IMR-90 (cell line): ENCODE measurements around the gene TUBGCP3. TPM values are rescaled to one million over a fixed set of nuclear protein-coding genes. Genes with fewer than 3 reads are reported as not detected.

Source experiments
- ATAC-seq: fragments of 200-7000 bp; cut with Tn5 transposase; 2 replicates; pipeline ENCODE4 v1.9.1; 2020; ENCODE audit warnings: low read depth, mild to moderate bottlenecking, moderate library complexity
- BruUV-seq: library from RNA; stranded (reverse); fragments of 400-500 nt; replicated peaks from 2 replicates; lab custom pipeline; 2021; lab: Mats Ljungman, UMichigan
- CTCF ChIA-PET: fragments of 300-600 bp; formaldehyde crosslinking; extraction: SDS; loops from one replicate; lab custom pipeline; 2021; ENCODE audit warnings: antibody characterized with exemption; lab: Yijun Ruan, JAX
- POLR2A ChIA-PET: fragments of 300-600 bp; sonication (Branson Sonifier 250); formaldehyde crosslinking; loops from one replicate; lab custom pipeline; 2022; ENCODE audit warnings: antibody characterized with exemption; ENCODE audit not compliant: unreplicated experiment; lab: Charles Lee
- DNase-seq: peaks from one replicate; pipeline ENCODE4 v3.0.0; 2013
- H2AFZ ChIP-seq: replicated peaks from 2 replicates; pipeline ENCODE3; 2013; ENCODE audit warnings: low read length, mild to moderate bottlenecking; ENCODE audit not compliant: poor library complexity
- H2AK5ac ChIP-seq: 2 replicates; pipeline ENCODE4 v1.6.1; 2013; ENCODE audit warnings: low read depth, low read length, inconsistent platforms
- H2AK9ac ChIP-seq: replicated peaks from 2 replicates; pipeline ENCODE3; 2013; ENCODE audit warnings: mild to moderate bottlenecking, low read depth, low read length, moderate library complexity; ENCODE audit not compliant: poor library complexity
- H2BK120ac ChIP-seq: 2 replicates; pipeline ENCODE4 v1.6.1; 2013; ENCODE audit warnings: low read depth, low read length, inconsistent platforms
- H2BK15ac ChIP-seq: 3 replicates; pipeline ENCODE4 v1.6.1; 2013; ENCODE audit warnings: low read depth, low read length, inconsistent platforms
- H2BK20ac ChIP-seq: 2 replicates; pipeline ENCODE4 v1.6.1; 2013; ENCODE audit warnings: low read depth, mild to moderate bottlenecking, inconsistent platforms, low read length, moderate library complexity
- H2BK5ac ChIP-seq: 2 replicates; pipeline ENCODE4 v1.6.1; 2013; ENCODE audit warnings: mild to moderate bottlenecking, low read depth, low read length, inconsistent platforms; ENCODE audit not compliant: poor library complexity, severe bottlenecking
- H3K14ac ChIP-seq: replicated peaks from 2 replicates; pipeline ENCODE4 v1.6.1; 2013; ENCODE audit warnings: low read depth, low read length, inconsistent platforms
- H3K18ac ChIP-seq: 2 replicates; pipeline ENCODE4 v1.6.1; 2013; ENCODE audit warnings: low read depth, low read length, control low read depth
- H3K23ac ChIP-seq: 2 replicates; pipeline ENCODE4 v1.6.1; 2013; ENCODE audit warnings: low read depth, low read length, inconsistent platforms
- H3K27ac ChIP-seq: 2 replicates; pipeline ENCODE4 v1.5.1; 2013; ENCODE audit warnings: mild to moderate bottlenecking, control low read depth, low read length; ENCODE audit not compliant: insufficient read depth
- H3K27me3 ChIP-seq: 2 replicates; pipeline ENCODE4 v1.6.1; 2013; ENCODE audit warnings: low read length; ENCODE audit not compliant: control insufficient read depth, insufficient read depth
- H3K36me3 ChIP-seq: 2 replicates; pipeline ENCODE4 v1.6.1; 2013; ENCODE audit warnings: low read length, mixed read lengths; ENCODE audit not compliant: control insufficient read depth, insufficient read depth
- H3K4ac ChIP-seq: 2 replicates; pipeline ENCODE4 v1.6.1; 2013; ENCODE audit warnings: low read depth, low read length, inconsistent platforms
- H3K4me1 ChIP-seq: 2 replicates; pipeline ENCODE4 v1.6.1; 2013; ENCODE audit warnings: low read length, mixed read lengths; ENCODE audit not compliant: control insufficient read depth, insufficient read depth
- H3K4me2 ChIP-seq: 2 replicates; pipeline ENCODE4 v1.6.1; 2013; ENCODE audit warnings: low read depth, mild to moderate bottlenecking, control low read depth, low read length, moderate library complexity
- H3K4me3 ChIP-seq: 2 replicates; pipeline ENCODE4 v1.5.1; 2013; ENCODE audit warnings: low read depth, mild to moderate bottlenecking, control low read depth, low read length, moderate library complexity; ENCODE audit not compliant: insufficient read depth
- H3K56ac ChIP-seq: 2 replicates; pipeline ENCODE4 v1.6.1; 2013; ENCODE audit warnings: low read length, inconsistent platforms; ENCODE audit not compliant: insufficient read depth; ENCODE audit errors: extremely low read depth
- H3K79me1 ChIP-seq, 2 experiments: 2 replicates each; pipeline ENCODE4 v1.6.1; 2013; ENCODE audit warnings: low read length in 2 of 2, inconsistent platforms in 1 of 2, low read depth in 1 of 2
- H3K9ac ChIP-seq: 2 replicates; pipeline ENCODE4 v1.6.1; 2013; ENCODE audit warnings: low read depth, low read length, control low read depth
- H3K9me1 ChIP-seq: 2 replicates; pipeline ENCODE4 v1.6.1; 2013; ENCODE audit warnings: low read length, inconsistent platforms; ENCODE audit not compliant: insufficient read depth
- H3K9me3 ChIP-seq: 2 replicates; pipeline ENCODE4 v1.6.1; 2013; ENCODE audit warnings: low read length; ENCODE audit not compliant: control insufficient read depth, insufficient read depth
- H4K20me1 ChIP-seq: 2 replicates; pipeline ENCODE4 v1.6.1; 2013; ENCODE audit warnings: low read length, inconsistent platforms; ENCODE audit not compliant: insufficient read depth
- H4K5ac ChIP-seq: 2 replicates; pipeline ENCODE4 v1.6.1; 2013; ENCODE audit warnings: mild to moderate bottlenecking, low read depth, low read length, control low read depth
- H4K8ac ChIP-seq, 2 experiments: 2 replicates each; pipeline ENCODE4 v1.6.1; 2013; ENCODE audit warnings: low read depth in 2 of 2, low read length in 2 of 2, control low read depth in 1 of 2, inconsistent platforms in 1 of 2
- H4K91ac ChIP-seq: 2 replicates; pipeline ENCODE4 v1.6.1; 2013; ENCODE audit warnings: low read depth, low read length, inconsistent platforms; ENCODE audit not compliant: insufficient read depth
- BHLHE40 ChIP-seq: fragments of 150-350 bp; IDR thresholded peaks from 2 replicates; pipeline ENCODE4 v1.6.1; 2016; ENCODE audit warnings: mild to moderate bottlenecking, low read depth, low read length
- CEBPB ChIP-seq: IDR thresholded peaks from 2 replicates; pipeline ENCODE4 v1.6.1; 2012; ENCODE audit warnings: low read depth, low read length, improper control_type of control experiment
- ELK1 ChIP-seq: fragments of 150-350 bp; IDR thresholded peaks from 2 replicates; pipeline ENCODE4 v1.6.1; 2016; ENCODE audit warnings: low read depth, mild to moderate bottlenecking, low read length, moderate library complexity, borderline replicate concordance
- FOS ChIP-seq: fragments of 150-350 bp; IDR thresholded peaks from 2 replicates; pipeline ENCODE4 v1.6.1; 2016; ENCODE audit warnings: low read depth, low read length
- MAFK ChIP-seq: IDR thresholded peaks from 2 replicates; pipeline ENCODE4 v1.6.1; 2012; ENCODE audit warnings: low read depth, low read length, improper control_type of control experiment
- MAZ ChIP-seq: IDR thresholded peaks from 2 replicates; pipeline ENCODE4 v1.6.1; 2012; ENCODE audit warnings: low read depth, mild to moderate bottlenecking, low read length, improper control_type of control experiment, moderate library complexity, borderline replicate concordance
- MXI1 ChIP-seq: IDR thresholded peaks from 2 replicates; pipeline ENCODE4 v1.6.1; 2012; ENCODE audit warnings: low read depth, mild to moderate bottlenecking, low read length, moderate library complexity, borderline replicate concordance
- NFE2L2 ChIP-seq: fragments of 150-350 bp; IDR thresholded peaks from 2 replicates; pipeline ENCODE4 v1.6.1; 2016; ENCODE audit warnings: low read depth, mild to moderate bottlenecking, low read length
- POLR2A ChIP-seq: IDR thresholded peaks from 2 replicates; pipeline ENCODE4 v1.6.1; 2012; ENCODE audit warnings: mild to moderate bottlenecking, low read depth, low read length
- RAD21 ChIP-seq: IDR thresholded peaks from 2 replicates; pipeline ENCODE4 v1.6.1; 2012; ENCODE audit warnings: low read length, improper control_type of control experiment
- RCOR1 ChIP-seq: IDR thresholded peaks from 2 replicates; pipeline ENCODE4 v1.6.1; 2012; ENCODE audit warnings: mild to moderate bottlenecking, low read length, improper control_type of control experiment; ENCODE audit not compliant: insufficient replicate concordance
- RFX5 ChIP-seq: IDR thresholded peaks from 2 replicates; pipeline ENCODE4 v1.8.0; 2012; ENCODE audit warnings: low read depth, mild to moderate bottlenecking, low read length, moderate library complexity
- SMC3 ChIP-seq: fragments of 150-350 bp; IDR thresholded peaks from 2 replicates; pipeline ENCODE4 v1.6.1; 2016; ENCODE audit warnings: low read depth, mild to moderate bottlenecking, antibody characterized with exemption, low read length, moderate library complexity
- WGBS, 2 experiments: methylation state at CpG; one replicate each; pipeline versions ENCODE4 v1.1.5 to v1.1.7; 2013; ENCODE audit warnings: missing lambda C conversion rate in 2 of 2; ENCODE audit not compliant: insufficient read length in 1 of 2; ENCODE audit errors: extremely low coverage in 2 of 2; 5-methylcytosine and 5-hydroxymethylcytosine counted together
- dilution Hi-C: fragments of 300-500 bp; cut with HindIII; formaldehyde crosslinking; loops from one replicate; pipeline ENCODE4 v1.14.3; 2018; ENCODE audit warnings: low sequenced_read_pairs; ENCODE audit not compliant: unreplicated experiment
- in situ Hi-C: fragments of 300-500 bp; cut with MboI; formaldehyde crosslinking; loops from 3 replicates; pipeline ENCODE4 v1.14.3; 2019; ENCODE audit warnings: low sequenced_read_pairs, inconsistent platforms, mixed read lengths
- intact Hi-C: fragments of 100-400 bp; cut with micrococcal nuclease; formaldehyde crosslinking; loops from 2 replicates; pipeline ENCODE4 v1.10.0; 2022
- polyA plus RNA-seq, 3 experiments: library from polyadenylated mRNA; depleted of rRNA; stranded (reverse); fragments of >200 nt; gene quantifications; 2 replicates each; pipeline ENCODE4 v1.2.3, GENCODE V29; 2012; ENCODE audit warnings: low replicate concordance in 1 of 3
- total RNA-seq: library from RNA; depleted of rRNA; stranded (reverse); fragments of >200 nt; gene quantifications from 2 replicates; pipeline ENCODE4 v1.2.3, GENCODE V29; 2012
- TF ChIP-seq, protein P1 (sequence below): conservative IDR thresholded peaks from 2 replicates; pipeline ENCODE4 v1.5.1; 2012; ENCODE audit warnings: mild to moderate bottlenecking, low read depth, low read length, improper control_type of control experiment
- TF ChIP-seq, protein P2 (sequence below): fragments of 150-350 bp; IDR thresholded peaks from 2 replicates; pipeline ENCODE4 v1.6.1; 2017; ENCODE audit warnings: mild to moderate bottlenecking, antibody characterized with exemption, low read length, low read depth

Gene TUBGCP3
- total and polyA plus RNA-seq, 2 of the 4 experiments (the other 2 are of a cell fraction), result 16.0 to 17.8 TPM

DNA sequence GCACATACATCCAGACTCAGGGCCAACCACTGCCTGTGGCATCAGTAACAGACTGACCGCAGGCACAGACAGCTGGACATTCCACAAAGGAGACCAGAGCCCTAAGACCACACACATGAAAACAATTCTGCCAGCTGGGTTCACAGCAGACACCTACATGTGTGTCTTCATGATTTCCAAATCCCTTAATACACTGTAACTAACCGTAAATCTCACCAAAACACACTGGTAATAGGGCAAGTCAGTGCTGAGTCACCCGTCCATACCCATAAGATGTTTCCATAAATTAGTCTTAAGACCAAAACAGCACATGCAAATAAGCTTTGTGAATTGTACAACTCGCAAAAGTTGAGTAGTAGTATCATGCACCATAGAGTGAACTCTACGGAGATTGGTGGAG lies 65.4 kb downstream of the TUBGCP3 start:
- H2AFZ ChIP-seq, result no peak overlapping the region
- H2AK5ac ChIP-seq, result no peak overlapping the region
- H2BK15ac ChIP-seq, result no peak overlapping the region
- H3K36me3 ChIP-seq, result peaks cover 22% of the 10 kb centered on the region
- no TSS peak for BruUV-seq
- dilution Hi-C loops (no loop called here), in situ Hi-C loops (no loop called here), intact Hi-C loops (no loop called here)
- no peak overlapping the region for H3K4me2 ChIP-seq
- TF ChIP-seq RAD21, result no peak
- TF ChIP-seq MAFK, result no peak
- TF ChIP-seq POLR2A, result no peak
- TF ChIP-seq RCOR1, result no peak
- TF ChIP-seq FOS, result no peak
- TF ChIP-seq ELK1, result no peak
- TF ChIP-seq BHLHE40, result no peak
- TF ChIP-seq, protein P1, sequence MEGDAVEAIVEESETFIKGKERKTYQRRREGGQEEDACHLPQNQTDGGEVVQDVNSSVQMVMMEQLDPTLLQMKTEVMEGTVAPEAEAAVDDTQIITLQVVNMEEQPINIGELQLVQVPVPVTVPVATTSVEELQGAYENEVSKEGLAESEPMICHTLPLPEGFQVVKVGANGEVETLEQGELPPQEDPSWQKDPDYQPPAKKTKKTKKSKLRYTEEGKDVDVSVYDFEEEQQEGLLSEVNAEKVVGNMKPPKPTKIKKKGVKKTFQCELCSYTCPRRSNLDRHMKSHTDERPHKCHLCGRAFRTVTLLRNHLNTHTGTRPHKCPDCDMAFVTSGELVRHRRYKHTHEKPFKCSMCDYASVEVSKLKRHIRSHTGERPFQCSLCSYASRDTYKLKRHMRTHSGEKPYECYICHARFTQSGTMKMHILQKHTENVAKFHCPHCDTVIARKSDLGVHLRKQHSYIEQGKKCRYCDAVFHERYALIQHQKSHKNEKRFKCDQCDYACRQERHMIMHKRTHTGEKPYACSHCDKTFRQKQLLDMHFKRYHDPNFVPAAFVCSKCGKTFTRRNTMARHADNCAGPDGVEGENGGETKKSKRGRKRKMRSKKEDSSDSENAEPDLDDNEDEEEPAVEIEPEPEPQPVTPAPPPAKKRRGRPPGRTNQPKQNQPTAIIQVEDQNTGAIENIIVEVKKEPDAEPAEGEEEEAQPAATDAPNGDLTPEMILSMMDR, result no peak
- TF ChIP-seq MAZ, result no peak
- TF ChIP-seq, protein P2, sequence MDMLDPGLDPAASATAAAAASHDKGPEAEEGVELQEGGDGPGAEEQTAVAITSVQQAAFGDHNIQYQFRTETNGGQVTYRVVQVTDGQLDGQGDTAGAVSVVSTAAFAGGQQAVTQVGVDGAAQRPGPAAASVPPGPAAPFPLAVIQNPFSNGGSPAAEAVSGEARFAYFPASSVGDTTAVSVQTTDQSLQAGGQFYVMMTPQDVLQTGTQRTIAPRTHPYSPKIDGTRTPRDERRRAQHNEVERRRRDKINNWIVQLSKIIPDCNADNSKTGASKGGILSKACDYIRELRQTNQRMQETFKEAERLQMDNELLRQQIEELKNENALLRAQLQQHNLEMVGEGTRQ, result no peak
- no peak for TF ChIP-seq NFE2L2
- no peak for TF ChIP-seq MXI1
- no peak for TF ChIP-seq CEBPB
- TF ChIP-seq SMC3, result no peak
- no peak for TF ChIP-seq RFX5
- 0 out of 2 replicates have a peak, but pooled peaks cover 1% of the 10 kb centered on the region for H3K4me1 ChIP-seq
- no peak overlapping the region for H4K8ac ChIP-seq
- H3K56ac ChIP-seq, result no peak overlapping the region
- H3K79me1 ChIP-seq, result peaks cover 13 to 17% of the 10 kb centered on the region in 2 experiments
- no peaks in the 10 kb centered on the region for H4K20me1 ChIP-seq
- WGBS, 2 experiments, result 93% methylated on average over 2 of the region's 5 CpGs; no CpG with 5 or more reads in 1 of the 2 experiments
- H3K9me1 ChIP-seq, result peaks cover 3% of the 10 kb centered on the region; the same call in 1 of the 2 replicates
- H3K4ac ChIP-seq, result no peak overlapping the region
- H2BK20ac ChIP-seq, result no peak overlapping the region
- no peak overlapping the region for H3K4me3 ChIP-seq
- no peak overlapping the region for H3K14ac ChIP-seq
- H3K27ac ChIP-seq, result no peak overlapping the region
- peak; percentile 62 for DNase-seq
- H3K18ac ChIP-seq, result no peak overlapping the region
- H2BK120ac ChIP-seq, result no peak overlapping the region
- no peak overlapping the region for H4K91ac ChIP-seq
- CTCF ChIA-PET, result interaction anchor here (0.9 kb wide), 1 partner anchor 11 kb away, joined by 3 read pairs; no protein-coding TSS in a partner anchor
- no peak overlapping the region for H4K5ac ChIP-seq
- peak; percentile 46; the same call in 1 of the 2 replicates for ATAC-seq
- H3K23ac ChIP-seq, result no peak overlapping the region
- H2AK9ac ChIP-seq, result no peak overlapping the region
- H2BK5ac ChIP-seq, result no peak overlapping the region
- no peaks in the 10 kb centered on the region for H3K27me3 ChIP-seq
- POLR2A ChIA-PET, result no interaction called here
- no peak overlapping the region for H3K9ac ChIP-seq
- no peaks in the 10 kb centered on the region for H3K9me3 ChIP-seq
